Inflammatory macrophage treated with lipopolysaccharide for 4 hours (primary cell): ENCODE results near the gene CST11.
"Not testable (repeated sequence)": the region's sequence is repeated elsewhere in the genome, so short reads cannot be mapped to it uniquely, and the experiment has no call there.

Source experiments
- DNase-seq: peaks from one replicate; pipeline ENCODE4 v3.0.0-alpha.2; 2020

CST11 gene, protein sequence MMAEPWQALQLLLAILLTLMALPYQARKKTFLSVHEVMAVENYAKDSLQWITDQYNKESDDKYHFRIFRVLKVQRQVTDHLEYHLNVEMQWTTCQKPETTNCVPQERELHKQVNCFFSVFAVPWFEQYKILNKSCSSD

DNA sequence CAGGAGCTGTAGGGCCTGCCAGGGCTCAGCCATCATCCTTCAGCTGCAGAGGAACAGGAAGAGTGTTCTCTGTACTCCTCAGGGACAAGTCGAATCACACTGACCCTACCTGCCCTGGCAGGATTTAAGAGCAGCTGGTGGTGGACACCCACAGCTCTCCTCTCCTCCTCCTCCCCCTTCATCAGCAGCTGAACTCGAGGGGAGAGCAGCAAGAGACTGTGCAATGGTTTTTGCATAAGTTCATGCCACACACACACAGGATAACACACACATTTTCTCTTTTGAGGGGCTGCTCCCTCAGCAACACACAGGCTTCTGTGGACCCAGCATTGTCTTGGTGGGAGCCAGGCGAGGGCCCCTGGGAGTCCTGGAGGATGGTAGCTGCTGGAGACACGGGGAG is at the start of gene CST11:
Gene CST11 (minus strand): TSS at position 101 of the 400 bp plus-strand sequence. CDS start 65 bp downstream, at position 36.
- no peak for DNase-seq

DNA sequence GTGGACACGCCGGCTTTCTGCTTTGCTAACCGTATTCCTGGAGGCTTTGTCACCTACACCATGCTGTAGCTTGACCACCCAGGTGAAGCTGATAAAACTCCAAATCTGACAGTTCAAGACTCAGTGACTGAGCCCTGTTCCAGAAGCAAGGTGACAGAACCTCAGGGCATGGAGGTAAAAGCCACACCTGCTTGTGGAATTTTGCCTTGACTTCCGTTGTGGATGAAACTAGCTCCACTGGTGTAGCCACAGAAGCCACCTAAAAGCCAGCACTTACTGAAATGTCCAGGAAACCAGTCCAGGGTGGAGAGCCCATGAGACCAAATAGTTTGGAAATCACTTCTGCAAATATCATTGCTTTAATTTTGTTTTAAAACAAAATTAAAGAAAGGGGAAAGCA is 49.2 kb upstream of the CST11 start:
- no peak for DNase-seq

GRCh38 chr20:23497536-23497935 is 44.9 kb upstream of the CST11 start:
- peak; percentile 6 for DNase-seq

DNA sequence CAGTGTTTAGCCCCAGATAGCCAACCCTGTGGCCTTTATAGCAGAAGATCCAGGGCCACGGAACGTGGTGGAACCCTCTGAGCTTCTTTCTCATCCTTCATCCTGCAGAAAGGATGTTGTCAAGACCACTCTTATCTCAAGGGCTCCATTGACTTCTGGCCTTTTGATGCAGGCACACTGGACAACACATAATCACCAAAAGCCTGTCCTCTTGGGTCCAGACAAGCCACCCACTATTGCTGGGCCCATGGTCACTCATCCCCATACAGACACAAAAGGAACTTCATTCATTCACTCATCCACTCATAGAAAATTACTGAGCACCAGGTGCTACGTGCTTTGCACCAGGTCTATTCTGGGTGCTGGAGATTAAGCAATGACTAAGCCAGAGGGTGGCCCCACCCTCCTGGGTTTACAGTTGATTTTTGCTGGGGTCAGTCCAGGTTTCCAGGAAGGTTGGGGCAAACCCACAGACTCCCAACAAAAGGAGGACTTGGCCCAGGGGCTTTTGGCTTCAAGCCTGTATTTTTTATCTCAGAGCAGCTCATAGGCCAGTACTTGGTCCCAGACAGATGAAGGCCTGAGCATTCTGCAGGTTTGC is 40.6 kb upstream of the CST11 start:
- no peak for DNase-seq

DNA sequence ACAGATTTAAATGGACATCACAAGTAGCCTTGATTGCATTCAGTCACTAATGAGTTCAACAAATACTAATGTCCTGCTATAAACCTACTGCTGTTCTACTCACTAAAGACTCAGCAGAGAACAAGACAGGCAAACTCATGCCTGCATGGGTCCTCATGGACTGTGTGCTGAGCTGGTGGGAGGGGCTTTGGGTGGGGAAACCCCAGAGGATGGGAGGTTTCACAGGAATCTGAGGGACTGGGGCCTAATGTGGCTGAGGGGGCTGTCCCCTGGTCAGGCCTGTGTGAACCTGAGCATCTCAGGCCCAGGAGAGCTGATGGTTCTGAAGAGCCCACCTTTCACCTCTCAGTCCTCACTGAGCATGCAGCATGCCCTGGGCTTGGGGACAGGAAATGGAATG is 39.6 kb upstream of the CST11 start:
- no peak for DNase-seq

DNA sequence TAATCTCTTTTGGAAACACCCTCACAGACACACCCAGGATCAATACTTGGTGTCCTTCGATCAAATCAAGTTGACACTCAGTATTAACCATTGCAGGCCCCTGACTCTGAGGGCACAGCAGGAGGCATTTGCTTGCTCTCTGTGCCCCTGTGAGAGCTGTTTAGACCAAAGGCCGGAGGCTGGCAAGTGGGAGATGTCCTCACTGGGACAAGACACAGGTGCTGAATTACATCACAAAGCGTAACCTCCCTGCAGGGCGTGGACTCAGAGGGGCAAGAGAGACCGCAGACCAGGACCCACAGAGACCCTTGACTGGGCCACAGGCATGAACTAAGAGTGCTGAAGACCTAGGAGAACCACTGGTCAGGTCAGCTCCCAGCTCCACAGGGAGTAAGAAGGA is 38.1 kb upstream of the CST11 start, which contains the start of gene CST8:
Gene CST8 (plus strand): TSS at position 301 of the 400 bp plus-strand sequence. CDS start 551 bp downstream, outside the sequence.
- DNase-seq, result no peak

DNA sequence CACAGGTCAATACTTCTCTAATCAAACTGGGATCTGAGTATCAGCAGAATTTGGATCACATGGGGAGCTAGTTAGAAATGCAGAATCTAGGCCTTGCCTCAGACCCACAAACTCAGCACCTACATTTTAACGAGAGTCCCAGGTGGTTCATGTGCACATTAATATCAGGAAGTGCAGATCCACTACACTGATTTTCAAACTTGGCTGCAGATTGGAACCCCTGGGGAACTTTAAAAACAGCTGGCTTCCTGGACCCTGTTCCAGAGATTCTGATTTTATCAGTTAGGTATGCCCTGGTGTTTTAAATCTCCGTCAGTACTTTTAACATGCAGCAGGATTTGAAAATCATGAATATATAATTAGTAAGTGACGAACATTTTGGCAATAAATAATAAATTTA is 36.3 kb upstream of the CST11 start:
- DNase-seq, result no peak

DNA sequence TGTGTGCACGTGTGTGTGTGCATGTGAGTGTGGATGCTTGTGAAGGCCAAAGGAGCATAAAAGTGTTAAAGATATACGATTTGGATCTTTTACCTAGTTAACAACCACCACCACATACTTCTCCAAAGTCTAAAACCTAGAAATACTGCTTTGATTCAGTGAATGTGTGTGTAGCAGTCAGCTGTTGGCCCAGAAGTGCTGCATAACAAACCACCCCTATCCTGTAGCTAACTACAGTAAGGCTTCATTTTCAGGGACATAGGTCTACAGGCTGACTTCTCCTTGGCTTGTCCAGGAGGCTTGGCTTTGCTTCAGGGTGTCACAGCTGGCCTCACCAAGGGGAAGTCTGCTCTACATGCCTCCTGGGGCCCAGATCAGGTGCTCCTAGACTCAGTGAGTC is 35.8 kb upstream of the CST11 start:
- no peak for DNase-seq

DNA sequence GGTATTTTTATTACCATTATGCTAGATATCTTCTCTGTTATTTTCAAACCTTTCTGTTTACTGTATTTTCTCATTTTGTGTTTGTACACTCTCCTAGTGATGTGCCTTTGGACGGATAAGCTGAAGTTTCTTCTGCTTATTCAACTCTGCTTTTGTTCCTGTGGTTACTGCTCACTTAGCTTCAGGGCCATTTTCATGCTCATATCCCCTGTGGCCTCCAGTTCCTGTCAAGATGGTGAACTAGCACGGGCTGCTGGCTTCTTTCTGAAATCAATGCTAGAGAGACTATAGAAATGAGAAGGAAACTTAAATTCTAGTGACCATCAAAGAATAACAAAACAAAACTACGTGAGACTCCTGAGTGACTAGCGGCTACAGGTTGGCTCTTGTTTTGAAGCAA is 31.4 kb upstream of the CST11 start:
- no peak for DNase-seq

GRCh38 chr20:23482138-23482537 is 29.5 kb upstream of the CST11 start:
- no peak for DNase-seq

GRCh38 chr20:23479043-23479442 is 26.4 kb upstream of the CST11 start:
- DNase-seq, result no peak

- DNase-seq, result no peak
Measured at GRCh38 chr20:23477223-23477622, 24.5 kb upstream of the CST11 start.

GRCh38 chr20:23476015-23476754 is 23.5 kb upstream of the CST11 start:
- no peak for DNase-seq

- no peak for DNase-seq
Measured at GRCh38 chr20:23475395-23475794, 22.7 kb upstream of the CST11 start.

DNA sequence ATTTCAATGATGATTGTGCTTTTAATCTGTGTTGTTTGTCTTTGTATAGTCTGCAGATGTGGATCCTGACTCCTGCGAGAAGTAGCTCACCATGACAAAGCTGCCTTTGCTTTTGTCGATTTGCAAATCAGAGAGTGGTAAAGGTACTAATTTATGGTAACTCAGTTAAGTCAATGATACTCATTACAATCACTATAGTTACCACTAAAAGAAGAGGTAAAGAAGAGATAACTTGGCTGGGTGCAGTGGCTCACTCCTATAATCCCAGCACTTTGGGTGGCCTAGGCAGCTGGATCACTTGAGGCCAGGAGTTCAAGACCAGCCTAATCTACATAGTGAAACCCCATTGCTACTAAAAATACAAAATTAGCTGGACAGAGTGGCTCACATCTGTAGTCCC is 20.6 kb upstream of the CST11 start:
- DNase-seq, result not testable (repeated sequence)

GRCh38 chr20:23472306-23472705 is 19.6 kb upstream of the CST11 start:
- DNase-seq, result not testable (repeated sequence)

DNA sequence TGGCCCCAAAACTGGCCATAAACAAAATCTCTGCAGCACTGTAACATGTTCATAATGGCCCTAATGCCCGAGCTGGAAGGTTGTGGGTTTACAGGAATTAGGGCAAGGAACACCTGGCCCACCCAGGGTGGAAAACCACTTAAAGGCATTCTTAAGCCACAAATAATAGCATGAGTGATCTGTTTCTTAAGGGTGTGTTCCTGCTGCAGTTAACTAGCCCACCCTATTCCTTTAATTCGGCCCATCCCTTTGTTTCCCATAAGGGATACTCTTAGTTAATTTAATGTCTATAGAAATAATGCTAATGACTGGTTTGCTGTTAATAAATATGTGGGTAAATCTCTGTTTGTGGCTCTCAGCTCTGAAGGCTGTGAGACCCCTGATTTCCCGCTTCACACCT is 14.3 kb upstream of the CST11 start:
- DNase-seq, result not testable (repeated sequence)

GRCh38 chr20:23461180-23461579 is 8.5 kb upstream of the CST11 start:
- peak; percentile 47 for DNase-seq

GRCh38 chr20:23459461-23460150 is 6.9 kb upstream of the CST11 start:
- peak; percentile 34 for DNase-seq

DNA sequence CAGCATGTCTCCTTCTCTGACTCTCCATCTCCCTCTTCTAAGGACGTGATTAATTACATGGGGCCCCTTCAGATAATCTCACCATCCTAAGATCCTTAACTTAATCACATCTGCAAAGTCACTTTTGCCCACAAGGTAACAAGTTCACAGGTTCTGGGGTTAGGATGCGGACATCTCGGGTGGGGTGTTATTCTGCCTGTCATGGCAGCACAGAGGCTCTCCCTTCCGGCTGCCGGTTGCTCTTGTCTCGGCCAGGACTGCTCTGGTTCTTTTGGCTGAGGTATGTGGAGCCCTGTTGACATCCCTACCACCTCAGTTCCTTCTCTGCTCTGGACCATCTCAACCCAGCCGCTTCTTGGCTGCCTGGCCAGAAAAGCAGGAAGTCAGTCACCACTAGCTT is 4.2 kb upstream of the CST11 start:
- no peak for DNase-seq

DNA sequence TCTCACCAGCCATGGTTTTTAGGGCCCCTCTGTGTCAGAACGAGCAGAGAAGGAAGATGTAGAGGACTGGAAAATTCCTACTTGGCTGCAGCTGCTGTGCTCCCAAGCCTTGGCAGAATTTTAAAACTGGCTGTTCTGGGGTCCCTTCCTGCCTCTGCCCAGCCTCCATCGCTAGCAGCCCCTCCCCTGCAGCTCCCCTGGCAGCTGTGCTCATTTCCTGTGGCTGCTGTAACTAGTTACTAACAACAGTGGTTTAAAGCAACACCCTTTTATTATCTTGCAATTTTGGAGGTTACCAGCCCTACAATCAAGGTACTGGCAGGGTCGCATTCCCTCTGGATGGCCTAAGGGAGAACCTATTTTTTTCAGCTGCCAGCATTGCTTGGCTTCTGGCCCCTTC is 3.7 kb upstream of the CST11 start:
- DNase-seq, result no peak

- no peak for DNase-seq
Measured at GRCh38 chr20:23455639-23456038, 3.0 kb upstream of the CST11 start.

GRCh38 chr20:23454816-23455215 is 2.1 kb upstream of the CST11 start:
- no peak for DNase-seq
